K562 (cell line): Measurements from ENCODE around the gene RHOF. TPM values are rescaled to one million over a fixed set of nuclear protein-coding genes. Genes with fewer than 3 reads are reported as not detected.

ENCODE experiments used
- ATAC-seq: fragments of 200-7000 bp; cut with Tn5 transposase; 3 replicates; pipeline ENCODE4 v1.9.1; 2020; ENCODE audit warnings: moderate library complexity
- BruUV-seq: library from RNA; stranded (reverse); fragments of 400-500 nt; replicated peaks from 2 replicates; lab custom pipeline; 2021; lab: Mats Ljungman, UMichigan
- CTCF ChIA-PET: fragments of 300-600 bp; formaldehyde crosslinking; extraction: SDS; loops from one replicate; lab custom pipeline; 2021; ENCODE audit warnings: low intra/inter-chr PET ratio; lab: Yijun Ruan, JAX
- POLR2A ChIA-PET: fragments of 300-600, 350-650 bp; sonication (Branson Sonifier 250); formaldehyde crosslinking; extraction: SDS; loops from one replicate; lab custom pipeline; 2021; ENCODE audit warnings: antibody characterized with exemption, inconsistent platforms; lab: Yijun Ruan, JAX
- DNase-seq, 4 experiments: peaks; one replicate each; pipeline versions ENCODE4 v3.0.0 to v3.0.0-alpha.2; 2011 to 2018; ENCODE audit warnings: low spot score in 3 of 4, mixed read lengths in 3 of 4; ENCODE audit errors: extremely low read depth in 1 of 4
- FAIRE-seq: peaks from 2 replicates; lab custom pipeline; 2011; peaks lifted over from hg19 to GRCh38; lab: Jason Lieb, UNC
- H2AFZ ChIP-seq: 2 replicates; pipeline ENCODE4 v1.6.0; 2011; ENCODE audit warnings: low read depth, low read length, control low read depth, inconsistent platforms
- H3K27ac ChIP-seq: fragments of 200-600 bp; 3 replicates; pipeline ENCODE4 v1.8.0; 2011; ENCODE audit warnings: low read depth, mild to moderate bottlenecking, control low read depth, inconsistent platforms, low read length, moderate library complexity, mixed read lengths; ENCODE audit errors: extremely low read depth
- H3K27me3 ChIP-seq, 2 experiments: fragments of 300-600 bp in 1 of 2; 2 replicates in 1 of 2; 3 replicates in 1 of 2; pipeline versions ENCODE4 v1.6.0 to v1.8.0; 2011; ENCODE audit warnings: inconsistent platforms in 2 of 2, low read length in 2 of 2, mild to moderate bottlenecking in 1 of 2, mixed read lengths in 1 of 2, moderate library complexity in 1 of 2; ENCODE audit not compliant: control insufficient read depth in 2 of 2, insufficient read depth in 2 of 2
- H3K36me3 ChIP-seq: fragments of 300-600 bp; 3 replicates; pipeline ENCODE4 v1.8.0; 2011; ENCODE audit warnings: mild to moderate bottlenecking, low read length, inconsistent platforms; ENCODE audit not compliant: control insufficient read depth, insufficient read depth
- H3K4me1 ChIP-seq, 2 experiments: fragments of 200-600 bp in 1 of 2; replicated peaks in 1 of 2; 2 replicates in 1 of 2; 3 replicates in 1 of 2; pipeline versions ENCODE4 v1.5.1 to v1.8.0; 2011; ENCODE audit warnings: inconsistent platforms in 2 of 2, low read length in 2 of 2, mild to moderate bottlenecking in 1 of 2, mixed read lengths in 1 of 2, moderate library complexity in 1 of 2; ENCODE audit not compliant: control insufficient read depth in 2 of 2, insufficient read depth in 2 of 2
- H3K4me2 ChIP-seq: 2 replicates; pipeline ENCODE4 v1.6.1; 2011; ENCODE audit warnings: low read length, control low read depth, inconsistent platforms, mixed read lengths; ENCODE audit not compliant: insufficient read depth
- H3K4me3 ChIP-seq: fragments of 200-600 bp; sonication (generic), shearing (Covaris generic); 2 replicates; pipeline ENCODE4 v1.5.1; 2016; ENCODE audit warnings: control low read depth, inconsistent platforms
- H3K79me2 ChIP-seq: fragments of 200-600 bp; 3 replicates; pipeline ENCODE4 v1.8.0; 2011; ENCODE audit warnings: low read length, inconsistent platforms; ENCODE audit not compliant: control insufficient read depth, insufficient read depth
- H3K9ac ChIP-seq, 2 experiments: 2 replicates each; pipeline versions ENCODE4 v1.6.0 to v1.6.1; 2011; ENCODE audit warnings: low read depth in 2 of 2, low read length in 2 of 2, control low read depth in 1 of 2, inconsistent platforms in 1 of 2, mild to moderate bottlenecking in 1 of 2, mixed read lengths in 1 of 2; ENCODE audit not compliant: insufficient read depth in 1 of 2
- H3K9me1 ChIP-seq: one replicate; pipeline ENCODE4 v1.6.0; 2011; ENCODE audit warnings: inconsistent platforms, mild to moderate bottlenecking, low read length, moderate library complexity; ENCODE audit not compliant: control insufficient read depth, insufficient read depth
- H3K9me3 ChIP-seq: replicated peaks from 2 replicates; pipeline ENCODE4 v1.5.1; 2011; ENCODE audit warnings: low read depth, low read length, inconsistent platforms; ENCODE audit not compliant: control insufficient read depth, insufficient read depth
- H4K20me1 ChIP-seq: replicated peaks from 2 replicates; pipeline ENCODE4 v1.6.1; 2011; ENCODE audit warnings: low read length, inconsistent platforms, mixed read lengths; ENCODE audit not compliant: control insufficient read depth, insufficient read depth
- CBX3 ChIP-seq, 2 experiments: IDR thresholded peaks; 1 replicate in 1 of 2; 2 replicates in 1 of 2; pipeline ENCODE4 v1.6.1; 2012; ENCODE audit warnings: inconsistent platforms in 2 of 2, low read length in 2 of 2, borderline replicate concordance in 1 of 2, control low read depth in 1 of 2
- FOS ChIP-seq: IDR thresholded peaks from 3 replicates; pipeline ENCODE4 v1.6.1; 2011; ENCODE audit not compliant: insufficient read length; ENCODE audit errors: extremely low read depth
- HIVEP1 ChIP-seq: fragments of 250-450 bp; sonication (Bioruptor Pico); IDR thresholded peaks from 2 replicates; pipeline ENCODE4 v1.4.0; 2020; ENCODE audit warnings: mild to moderate bottlenecking
- JUN ChIP-seq, 2 experiments: sonication (generic) in 1 of 2; formaldehyde crosslinking in 1 of 2; IDR thresholded peaks; 2 replicates each; pipeline versions ENCODE4 v1.6.1 to v1.8.0; 2012 to 2022; ENCODE audit warnings: borderline replicate concordance in 2 of 2, mild to moderate bottlenecking in 2 of 2, improper control_type of control experiment in 1 of 2, low read depth in 1 of 2, low read length in 1 of 2, missing genetic modification reagents in 1 of 2
- JUND ChIP-seq, 2 experiments: IDR thresholded peaks; 2 replicates in 1 of 2; 3 replicates in 1 of 2; pipeline ENCODE4 v1.6.1; 2011; ENCODE audit warnings: borderline replicate concordance in 2 of 2, low read depth in 2 of 2, low read length in 2 of 2, improper control_type of control experiment in 1 of 2, missing biosample characterization in 1 of 2, missing genetic modification characterization in 1 of 2, missing genetic modification reagents in 1 of 2
- MTA3 ChIP-seq: fragments of 450-650 bp; formaldehyde crosslinking; IDR thresholded peaks from 2 replicates; pipeline ENCODE4 v1.6.1; 2017; ENCODE audit warnings: mild to moderate bottlenecking, borderline replicate concordance
- SMAD1 ChIP-seq: fragments of 150-350 bp; IDR thresholded peaks from 2 replicates; pipeline ENCODE4 v1.6.1; 2014; ENCODE audit warnings: low read length, low read depth; ENCODE audit not compliant: partially characterized antibody
- SMC3 ChIP-seq: conservative IDR thresholded peaks from 2 replicates; pipeline ENCODE4 v1.6.1; 2011; ENCODE audit warnings: low read depth, low read length, improper control_type of control experiment; ENCODE audit not compliant: insufficient read depth
- ZBTB7A ChIP-seq: IDR thresholded peaks from 2 replicates; pipeline ENCODE4 v1.6.1; 2011; ENCODE audit warnings: low read depth, mild to moderate bottlenecking, low read length, moderate library complexity, borderline replicate concordance; ENCODE audit not compliant: control insufficient read depth
- ZNF408 ChIP-seq: fragments of 250-450 bp; sonication (Bioruptor Pico); IDR thresholded peaks from 2 replicates; pipeline ENCODE4 v1.4.0; 2020; ENCODE audit warnings: low read depth, mild to moderate bottlenecking, moderate library complexity
- ZNF780A ChIP-seq: fragments of 250-450 bp; sonication (Bioruptor Pico); IDR thresholded peaks from 2 replicates; pipeline ENCODE4 v1.5.0; 2021; ENCODE audit warnings: mild to moderate bottlenecking
- WGBS: fragments of 100-300 bp; shearing (Covaris generic); methylation state at CpG from one replicate; pipeline ENCODE4 v1.1.6; 2016; ENCODE audit warnings: low coverage, mixed read lengths; ENCODE audit not compliant: insufficient coverage; ENCODE audit errors: missing lambda C conversion rate; 5-methylcytosine and 5-hydroxymethylcytosine counted together
- in situ Hi-C: fragments of 300-500 bp; cut with MboI; formaldehyde crosslinking; loops from 4 replicates; pipeline ENCODE4 v1.15.0; 2018; ENCODE audit warnings: inconsistent platforms, mixed read lengths
- intact Hi-C: fragments of 100-400 bp; cut with micrococcal nuclease; formaldehyde crosslinking; loops from 2 replicates; pipeline ENCODE4 v1.14.2; 2022
- polyA plus RNA-seq, 8 experiments: library from polyadenylated mRNA; depleted of rRNA in 4 of 8; stranded (reverse) in 5 of 8; unstranded in 3 of 8; fragments of >200 nt; fragmentation: Nextera tagmentation in 2 of 8; fragmentation: Illumina TruSeq in 1 of 8; extraction: Ambion mirVana in 2 of 8; extraction: Trizol in 1 of 8; gene quantifications; 2 replicates each; pipeline versions ENCODE4 v1.2.1 to v1.2.3, GENCODE V29; 2011 to 2014; ENCODE audit warnings: inconsistent platforms in 1 of 8, missing spikeins in 1 of 8
- total RNA-seq, 7 experiments: library from RNA; depleted of rRNA in 6 of 7; stranded (reverse); fragments of >200 nt in 6 of 7; fragmentation: Illumina TruSeq in 2 of 7; extraction: Trizol in 2 of 7; gene quantifications; 2 replicates each; pipeline versions ENCODE4 v1.2.1 to v1.2.3, GENCODE V29; 2011 to 2021; ENCODE audit warnings: low replicate concordance in 1 of 7
- TF ChIP-seq, protein P1 (sequence below): fragments of 450-650 bp; IDR thresholded peaks from 2 replicates; pipeline ENCODE4 v1.6.1; 2016; ENCODE audit warnings: low read depth, mild to moderate bottlenecking, moderate library complexity
- TF ChIP-seq, protein P2 (sequence below): fragments of 450-650 bp; formaldehyde crosslinking; IDR thresholded peaks from 2 replicates; pipeline ENCODE4 v1.4.0; 2020; ENCODE audit warnings: mild to moderate bottlenecking, moderate library complexity
- TF ChIP-seq, protein P3 (sequence below), 2 experiments: IDR thresholded peaks; 2 replicates each; pipeline ENCODE4 v1.6.1; 2011; ENCODE audit warnings: borderline replicate concordance in 1 of 2, control low read depth in 1 of 2, low read depth in 1 of 2, low read length in 1 of 2, mild to moderate bottlenecking in 1 of 2, mixed read lengths in 1 of 2, moderate library complexity in 1 of 2; ENCODE audit not compliant: insufficient read depth in 1 of 2, insufficient read length in 1 of 2, poor library complexity in 1 of 2, severe bottlenecking in 1 of 2; ENCODE audit errors: extremely low read depth in 1 of 2

Gene RHOF
- total and polyA plus RNA-seq, 9 of the 15 experiments (the other 6 are each of a cell fraction or from before 2014, with no cell fraction given), result 0.13 to 10.1 (median 4.0) TPM

DNA sequence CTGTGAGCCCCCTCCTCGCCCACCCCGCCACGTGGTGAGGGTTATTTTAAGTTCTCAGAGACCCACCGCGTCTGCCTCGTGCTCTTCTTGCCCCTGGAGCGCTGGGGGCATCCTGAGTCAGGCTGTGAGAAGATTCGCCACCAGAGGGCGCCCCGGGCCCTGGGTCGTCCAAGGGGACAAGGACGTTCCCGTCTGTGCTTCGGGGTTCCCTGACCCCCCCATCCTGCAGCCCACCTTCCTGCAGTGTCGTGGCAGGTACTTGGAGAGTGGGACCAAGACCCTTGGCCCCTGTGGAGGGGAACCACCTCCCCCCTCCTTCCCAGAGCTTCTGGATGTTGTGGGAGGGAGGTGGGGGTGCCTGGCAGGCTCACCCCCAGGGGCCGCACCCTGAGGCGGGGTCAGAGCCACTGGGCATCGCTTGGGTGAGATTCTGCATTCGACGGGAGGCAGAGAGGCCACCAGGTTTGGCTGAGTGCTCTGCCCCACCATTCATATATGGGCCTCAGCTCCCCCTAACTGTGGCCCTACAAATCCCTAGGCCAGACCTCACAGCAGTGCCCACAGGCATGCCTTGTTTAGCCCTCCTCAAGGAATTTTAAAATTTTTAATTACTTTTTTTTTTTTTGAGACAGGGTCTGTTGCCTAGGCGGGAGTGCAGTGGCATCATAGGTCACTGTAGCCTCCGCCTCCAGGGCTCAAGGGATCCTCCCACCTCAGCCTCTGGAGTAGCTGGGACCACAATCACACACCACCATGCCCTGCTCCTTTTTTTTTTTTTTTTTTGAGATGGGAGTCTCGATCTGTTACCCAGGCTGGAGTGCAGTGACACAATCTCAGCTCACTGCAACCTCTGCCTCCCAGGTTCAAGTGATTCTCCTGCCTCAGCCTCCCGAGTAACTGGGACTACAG lies 17.0 kb downstream of the RHOF start:
- Histone ChIP-seq H3K4me2 (no peak overlapping the region), H3K9ac (peak overlapping the region; percentile 12 to 65; a peak in 3 of 4 replicates), H3K27ac (no peak overlapping the region; the same call in 2 of the 3 replicates), H3K9me3 (no peaks in the 10 kb centered on the region), H4K20me1 (peaks cover 6% of the 10 kb centered on the region; the same call in 1 of the 2 replicates), H3K27me3 (no peaks in the 10 kb centered on the region), H3K4me3 (no peak overlapping the region), H3K9me1 (peaks cover 2% of the 10 kb centered on the region), H3K4me1 (peaks cover 8 to 49% of the 10 kb centered on the region in 2 experiments), H3K79me2 (no peaks in the 10 kb centered on the region), H2AFZ (peak overlapping the region; percentile 75; the same call in 1 of the 2 replicates), H3K36me3 (peaks cover 24% of the 10 kb centered on the region; the same call in 2 of the 3 replicates)
- in situ Hi-C loops (no loop called here), intact Hi-C loops (loop anchor here (1.0 kb wide), 3 partner anchors 18 to 112 kb away; partner anchors contain the start of gene PSMD9)
- peak; percentile 86 for ATAC-seq
- BruUV-seq, result no TSS peak
- ChIA-PET POLR2A (interaction anchor here (0.7 to 1.1 kb wide), 2 partner anchors 13 to 144 kb away, joined by 3 read pairs; no protein-coding TSS in a partner anchor), CTCF (interaction anchor here (0.6 to 3.2 kb wide), 5 partner anchors 18 to 112 kb away, joined by 3 to 33 read pairs (median 5); partner anchors contain the start of genes PSMD9 and RHOF)
- DNase-seq, result peak; percentile 85 to 87 (median 86)
- 25% methylated on average over 19 of the region's 24 CpGs for WGBS
- FAIRE-seq, result peak; percentile 82
- TF ChIP-seq SMC3 (peak; percentile 86), HIVEP1 (no peak), CBX3 (IDR thresholded peaks at IDR 0.05; ENCODE audit: borderline replicate concordance in 1 of 2, low read length in 2 of 2) (no peak), ZBTB7A (peak; percentile 70; the same call in 1 of the 2 replicates), ZNF408 (CRISPR knock-in tag) (no peak), MTA3 (peak; percentile 51; the same call in 1 of the 2 replicates), JUND (IDR thresholded peaks at IDR 0.05; ENCODE audit: borderline replicate concordance, low read depth, low read length) (0 out of 2 replicates have a peak, but pooled peaks have one; percentile 26), JUND (tag; IDR thresholded peaks at IDR 0.05; ENCODE audit: borderline replicate concordance, low read depth, low read length) (no peak), SMAD1 (no peak), FOS (no peak), ZNF780A (CRISPR knock-in tag) (no peak), JUN (IDR thresholded peaks at IDR 0.05; ENCODE audit: borderline replicate concordance, low read depth, low read length) (no peak), JUN (CRISPR knock-in tag; IDR thresholded peaks at IDR 0.05; ENCODE audit: borderline replicate concordance) (0 out of 2 replicates have a peak, but pooled peaks have one; percentile 30)
- TF ChIP-seq, protein P1, sequence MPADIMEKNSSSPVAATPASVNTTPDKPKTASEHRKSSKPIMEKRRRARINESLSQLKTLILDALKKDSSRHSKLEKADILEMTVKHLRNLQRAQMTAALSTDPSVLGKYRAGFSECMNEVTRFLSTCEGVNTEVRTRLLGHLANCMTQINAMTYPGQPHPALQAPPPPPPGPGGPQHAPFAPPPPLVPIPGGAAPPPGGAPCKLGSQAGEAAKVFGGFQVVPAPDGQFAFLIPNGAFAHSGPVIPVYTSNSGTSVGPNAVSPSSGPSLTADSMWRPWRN, result no peak
- TF ChIP-seq, protein P2, sequence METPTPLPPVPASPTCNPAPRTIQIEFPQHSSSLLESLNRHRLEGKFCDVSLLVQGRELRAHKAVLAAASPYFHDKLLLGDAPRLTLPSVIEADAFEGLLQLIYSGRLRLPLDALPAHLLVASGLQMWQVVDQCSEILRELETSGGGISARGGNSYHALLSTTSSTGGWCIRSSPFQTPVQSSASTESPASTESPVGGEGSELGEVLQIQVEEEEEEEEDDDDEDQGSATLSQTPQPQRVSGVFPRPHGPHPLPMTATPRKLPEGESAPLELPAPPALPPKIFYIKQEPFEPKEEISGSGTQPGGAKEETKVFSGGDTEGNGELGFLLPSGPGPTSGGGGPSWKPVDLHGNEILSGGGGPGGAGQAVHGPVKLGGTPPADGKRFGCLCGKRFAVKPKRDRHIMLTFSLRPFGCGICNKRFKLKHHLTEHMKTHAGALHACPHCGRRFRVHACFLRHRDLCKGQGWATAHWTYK, result no peak
- TF ChIP-seq, protein P3, sequence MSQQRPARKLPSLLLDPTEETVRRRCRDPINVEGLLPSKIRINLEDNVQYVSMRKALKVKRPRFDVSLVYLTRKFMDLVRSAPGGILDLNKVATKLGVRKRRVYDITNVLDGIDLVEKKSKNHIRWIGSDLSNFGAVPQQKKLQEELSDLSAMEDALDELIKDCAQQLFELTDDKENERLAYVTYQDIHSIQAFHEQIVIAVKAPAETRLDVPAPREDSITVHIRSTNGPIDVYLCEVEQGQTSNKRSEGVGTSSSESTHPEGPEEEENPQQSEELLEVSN (IDR thresholded peaks at IDR 0.05; ENCODE audit: borderline replicate concordance in 1 of 2, extremely low read depth in 1 of 2, insufficient read depth in 1 of 2, insufficient read length in 1 of 2, low read depth in 1 of 2, low read length in 1 of 2, poor library complexity in 1 of 2, severe bottlenecking in 1 of 2), result peak in 1 of 2 experiments; percentile 37
